Nephron progenitor cell (in vitro differentiated cells): ENCODE data around the gene PITHD1.

Experiments used
- DNase-seq: peaks from one replicate; pipeline ENCODE4 v3.0.0; 2021
- H3K27ac Mint-ChIP-seq: 2 replicates; pipeline ENCODE4 v1.8.0; 2021; ENCODE audit warnings: mild to moderate bottlenecking, moderate library complexity, mixed read lengths
- H3K27me3 Mint-ChIP-seq: 2 replicates; pipeline ENCODE4 v1.8.0; 2021; ENCODE audit warnings: mild to moderate bottlenecking, low read depth, mixed read lengths; ENCODE audit not compliant: poor library complexity
- H3K36me3 Mint-ChIP-seq: 2 replicates; pipeline ENCODE4 v1.8.0; 2021; ENCODE audit warnings: low read depth, mixed read lengths
- H3K4me1 Mint-ChIP-seq: 2 replicates; pipeline ENCODE4 v1.8.0; 2021; ENCODE audit warnings: mixed read lengths
- H3K4me3 Mint-ChIP-seq: 2 replicates; pipeline ENCODE4 v1.8.0; 2021; ENCODE audit warnings: mild to moderate bottlenecking, moderate library complexity, mixed read lengths
- H3K9me3 Mint-ChIP-seq: 2 replicates; pipeline ENCODE4 v1.8.0; 2021; ENCODE audit warnings: mild to moderate bottlenecking, moderate library complexity, mixed read lengths
- TF ChIP-seq, protein P1 (sequence below): fragments of 200-600 bp; sonication (generic); IDR thresholded peaks from 2 replicates; pipeline ENCODE4 v1.5.0; 2021; ENCODE audit warnings: antibody characterized with exemption

The PITHD1 gene

DNA sequence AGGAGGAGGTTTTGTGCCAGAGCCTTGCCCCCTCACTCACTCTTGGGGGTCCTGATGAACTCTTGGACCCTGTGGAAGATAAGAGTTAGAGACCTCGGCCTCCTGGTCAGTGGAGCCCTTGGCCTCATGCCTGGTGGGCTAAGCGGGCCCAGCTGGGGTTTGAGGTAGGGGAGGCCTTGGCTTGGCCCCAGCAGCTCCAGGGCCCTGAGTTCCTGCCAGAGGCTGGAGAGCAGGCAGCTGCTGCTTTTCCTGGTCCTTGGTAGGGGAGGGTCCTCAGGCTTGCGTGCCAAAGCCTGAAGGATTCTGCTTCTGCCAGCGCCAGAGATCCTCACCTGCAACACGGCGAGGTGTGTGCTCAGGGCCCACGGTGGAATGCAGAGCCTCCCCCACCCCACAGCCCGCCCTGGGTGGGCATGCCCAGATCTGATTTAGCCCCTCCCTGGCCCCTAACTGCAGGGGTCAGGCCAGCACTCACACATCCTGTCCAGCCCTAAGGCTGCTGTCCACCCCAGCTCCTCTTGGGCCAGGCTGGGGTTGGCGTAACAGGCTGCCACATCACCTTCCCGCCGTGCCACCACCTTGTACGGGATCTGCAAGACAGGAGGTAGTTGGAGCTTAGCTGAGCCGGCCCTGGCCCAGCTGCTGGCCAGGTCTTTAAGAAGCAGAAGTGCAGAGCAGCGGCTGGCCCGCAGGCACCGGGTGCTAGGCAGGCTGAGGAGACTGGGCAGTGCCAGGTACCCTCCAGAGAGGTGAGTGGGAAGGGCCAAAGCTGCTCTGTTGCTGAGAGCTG lies 17.7 kb downstream of the PITHD1 start:
- Mint-ChIP-seq H3K27ac (peak overlapping the region; percentile 55), H3K4me3 (no peak overlapping the region), H3K36me3 (no peaks in the 10 kb centered on the region), H3K27me3 (no peaks in the 10 kb centered on the region), H3K9me3 (no peaks in the 10 kb centered on the region), H3K4me1 (peaks cover 31% of the 10 kb centered on the region)
- TF ChIP-seq, protein P1, sequence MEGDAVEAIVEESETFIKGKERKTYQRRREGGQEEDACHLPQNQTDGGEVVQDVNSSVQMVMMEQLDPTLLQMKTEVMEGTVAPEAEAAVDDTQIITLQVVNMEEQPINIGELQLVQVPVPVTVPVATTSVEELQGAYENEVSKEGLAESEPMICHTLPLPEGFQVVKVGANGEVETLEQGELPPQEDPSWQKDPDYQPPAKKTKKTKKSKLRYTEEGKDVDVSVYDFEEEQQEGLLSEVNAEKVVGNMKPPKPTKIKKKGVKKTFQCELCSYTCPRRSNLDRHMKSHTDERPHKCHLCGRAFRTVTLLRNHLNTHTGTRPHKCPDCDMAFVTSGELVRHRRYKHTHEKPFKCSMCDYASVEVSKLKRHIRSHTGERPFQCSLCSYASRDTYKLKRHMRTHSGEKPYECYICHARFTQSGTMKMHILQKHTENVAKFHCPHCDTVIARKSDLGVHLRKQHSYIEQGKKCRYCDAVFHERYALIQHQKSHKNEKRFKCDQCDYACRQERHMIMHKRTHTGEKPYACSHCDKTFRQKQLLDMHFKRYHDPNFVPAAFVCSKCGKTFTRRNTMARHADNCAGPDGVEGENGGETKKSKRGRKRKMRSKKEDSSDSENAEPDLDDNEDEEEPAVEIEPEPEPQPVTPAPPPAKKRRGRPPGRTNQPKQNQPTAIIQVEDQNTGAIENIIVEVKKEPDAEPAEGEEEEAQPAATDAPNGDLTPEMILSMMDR = no peak
- no peak for DNase-seq

- TF ChIP-seq, protein P1 = no peak
- H3K4me1 Mint-ChIP-seq = peaks cover 30% of the 10 kb centered on the region
- no peak for DNase-seq
- H3K27ac Mint-ChIP-seq = no peak overlapping the region
- H3K4me3 Mint-ChIP-seq = no peak overlapping the region
- peaks cover 6% of the 10 kb centered on the region for H3K27me3 Mint-ChIP-seq
- no peaks in the 10 kb centered on the region for H3K36me3 Mint-ChIP-seq
- no peaks in the 10 kb centered on the region for H3K9me3 Mint-ChIP-seq
Measured at GRCh38 chr1:23796466-23797271, 18.5 kb downstream of the PITHD1 start.

DNA sequence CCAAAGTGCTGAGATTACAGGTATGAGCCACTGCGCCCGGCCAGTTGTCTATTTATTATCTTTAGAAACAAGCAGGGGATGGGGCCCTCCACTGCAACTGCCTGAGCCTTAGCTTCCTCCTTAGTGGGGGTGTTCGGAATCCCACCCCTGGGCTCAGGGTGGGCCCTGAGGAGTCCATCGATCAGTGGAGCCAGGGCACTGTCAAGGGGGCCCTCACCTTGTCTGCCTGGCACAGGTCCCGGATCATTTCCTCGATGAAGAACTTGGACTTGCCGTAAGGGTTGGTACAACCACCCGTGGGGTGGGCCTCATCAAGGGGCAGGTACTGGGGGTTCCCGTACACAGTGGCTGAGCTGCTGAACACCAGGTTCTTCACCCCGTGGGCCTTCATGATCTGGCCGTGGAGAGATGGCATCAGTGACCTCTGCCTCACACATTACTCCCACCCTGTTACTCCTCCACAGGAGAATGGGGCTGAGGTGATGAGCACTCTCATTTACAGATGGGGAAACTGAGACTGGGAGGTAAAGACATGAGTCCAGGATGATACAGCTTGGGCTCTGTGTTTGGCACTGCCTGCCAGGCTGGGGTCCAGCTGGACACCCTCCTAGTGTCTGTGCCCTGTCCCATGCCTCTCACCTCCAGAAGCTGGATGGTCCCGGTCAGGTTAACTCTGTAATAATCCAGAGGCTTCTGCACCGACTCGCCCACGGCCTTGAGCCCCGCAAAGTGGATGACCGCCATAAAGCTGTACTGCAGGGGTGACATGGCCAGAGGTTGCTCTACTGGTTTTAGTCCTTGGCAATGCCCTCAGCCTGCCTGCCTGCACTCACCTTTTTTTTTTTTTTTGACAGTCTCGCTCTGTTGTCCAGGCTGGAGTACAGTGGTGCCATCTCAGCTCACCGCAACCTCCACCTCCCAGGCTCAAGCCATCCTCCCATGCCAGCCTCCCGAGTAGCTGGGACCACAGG lies 19.5 kb downstream of the PITHD1 start:
- no peak for DNase-seq
- H3K36me3 Mint-ChIP-seq = no peaks in the 10 kb centered on the region
- peaks cover 14% of the 10 kb centered on the region for H3K27me3 Mint-ChIP-seq
- H3K4me3 Mint-ChIP-seq = no peak overlapping the region
- no peak overlapping the region for H3K27ac Mint-ChIP-seq
- H3K4me1 Mint-ChIP-seq = peaks cover 21% of the 10 kb centered on the region
- TF ChIP-seq, protein P1 = no peak
- no peaks in the 10 kb centered on the region for H3K9me3 Mint-ChIP-seq

GRCh38 chr1:23798662-23799142 lies 20.5 kb downstream of the PITHD1 start:
- TF ChIP-seq, protein P1 = no peak
- H3K27ac Mint-ChIP-seq = no peak overlapping the region
- peak overlapping the region; percentile 94 for H3K4me3 Mint-ChIP-seq
- no peak for DNase-seq
- H3K27me3 Mint-ChIP-seq = peaks cover 14% of the 10 kb centered on the region
- peaks cover 17% of the 10 kb centered on the region for H3K4me1 Mint-ChIP-seq
- H3K9me3 Mint-ChIP-seq = no peaks in the 10 kb centered on the region
- H3K36me3 Mint-ChIP-seq = peaks cover 3% of the 10 kb centered on the region

GRCh38 chr1:23799255-23799569 lies 21.0 kb downstream of the PITHD1 start:
- H3K4me1 Mint-ChIP-seq = peaks cover 17% of the 10 kb centered on the region
- no peaks in the 10 kb centered on the region for H3K9me3 Mint-ChIP-seq
- H3K27me3 Mint-ChIP-seq = peaks cover 14% of the 10 kb centered on the region
- TF ChIP-seq, protein P1 = no peak
- peak overlapping the region; percentile 94 for H3K4me3 Mint-ChIP-seq
- DNase-seq = no peak
- H3K36me3 Mint-ChIP-seq = peaks cover 8% of the 10 kb centered on the region
- H3K27ac Mint-ChIP-seq = no peak overlapping the region
